Measurements from ENCODE around the gene SYNPO. TPM values are rescaled to one million over a fixed set of nuclear protein-coding genes. Genes with fewer than 3 reads are reported as not detected.

The SYNPO gene
- polyA plus RNA-seq, 2 of the 4 experiments (the other 2 are of a cell fraction), result 13.7 to 33.9 TPM

GRCh38 chr5:150650021-150651006, 9.9 kb downstream of the SYNPO start:
- peaks cover 48% of the 10 kb centered on the region for H3K4me1 ChIP-seq
- H3K9me3 ChIP-seq, result no peaks in the 10 kb centered on the region
- DNase-seq (ENCODE audit: low read depth in 1 of 2, low spot score in 1 of 2), result no peak
- no peak for ATAC-seq
- H3K4me2 ChIP-seq, result no peak overlapping the region
- H3K4me3 ChIP-seq, result no peak overlapping the region
- CTCF ChIA-PET, result interaction anchor here (0.6 to 4.3 kb wide), 6 partner anchors 10 to 267 kb away, joined by 3 to 23 read pairs (median 3); partner anchors contain the start of genes MYOZ3 and SYNPO
- WGBS (ENCODE audit: missing lambda C conversion rate), result 89% methylated on average over 37 of the region's 38 CpGs
- no peak for FAIRE-seq
- POLR2A ChIA-PET, result no interaction called here
- peak overlapping the region in 1 of 2 experiments; percentile 59; a peak in 3 of 6 replicates for H3K27ac ChIP-seq
- TF ChIP-seq TP53 (CRISPR knock-in tag; IDR thresholded peaks at IDR 0.05) (no peak), ZSCAN20 (CRISPR knock-in tag; IDR thresholded peaks at IDR 0.05) (no peak), CBX2 (IDR thresholded peaks at IDR 0.05; ENCODE audit: borderline replicate concordance, low read depth) (no peak), MYC (IDR thresholded peaks at IDR 0.05; ENCODE audit: borderline replicate concordance, low read length) (no peak), HOXB5 (CRISPR knock-in tag; IDR thresholded peaks at IDR 0.05) (no peak), ELK1 (IDR thresholded peaks at IDR 0.05; ENCODE audit: low read depth, low read length) (no peak), JUN (IDR thresholded peaks at IDR 0.05) (no peak), NPAS2 (CRISPR knock-in tag; IDR thresholded peaks at IDR 0.05; ENCODE audit: borderline replicate concordance) (no peak), RARB (CRISPR knock-in tag; IDR thresholded peaks at IDR 0.05) (no peak), E2F6 (IDR thresholded peaks at IDR 0.05; ENCODE audit: borderline replicate concordance, low read depth) (no peak), REST (IDR thresholded peaks at IDR 0.05) (no peak), CEBPB (IDR thresholded peaks at IDR 0.05) (no peak), SMC3 (IDR thresholded peaks at IDR 0.05) (no peak)

- Histone ChIP-seq H3K9me3 (no peaks in the 10 kb centered on the region), H3K4me1 (peaks cover 38% of the 10 kb centered on the region), H3K27ac (peak overlapping the region in 1 of 2 experiments; percentile 59; a peak in 2 of 6 replicates), H3K4me2 (no peak overlapping the region), H3K4me3 (no peak overlapping the region)
- FAIRE-seq (no peak), DNase-seq (ENCODE audit: low read depth in 1 of 2, low spot score in 1 of 2) (no peak), ATAC-seq (no peak)
- WGBS (ENCODE audit: missing lambda C conversion rate), result 53% methylated on average over 1 of the region's 1 CpG
- ChIA-PET CTCF (interaction anchor here (1.3 to 11.2 kb wide), 6 partner anchors 9 to 192 kb away, joined by 3 to 143 read pairs (median 5); partner anchors contain the start of genes MYOZ3 and SYNPO), POLR2A (no interaction called here)
- TF ChIP-seq HES2 (IDR thresholded peaks at IDR 0.05) (no peak), MAZ (IDR thresholded peaks at IDR 0.05; ENCODE audit: borderline replicate concordance, low read depth, low read length) (no peak)
These were observed 10.9 kb downstream of the SYNPO start for GRCh38 chr5:150651382-150651781.
